Hindlimb muscle (tissue), 1 donor: Measurements from ENCODE around the gene LNPEP. TPM values are rescaled to one million over a fixed set of nuclear protein-coding genes. Genes with fewer than 3 reads are reported as not detected.

Experiments
- DNase-seq: peaks from one replicate; pipeline ENCODE4 v3.0.0-alpha.2; 2013
- polyA plus RNA-seq: library from polyadenylated mRNA; unstranded; fragments of 120-200 nt; gene quantifications from one replicate; pipeline ENCODE4 v1.2.1, GENCODE V29; 2013; ENCODE audit not compliant: insufficient read length

Gene LNPEP
- polyA plus RNA-seq = 15.4 TPM

GRCh38 chr5:96935559-96936430, at the start of gene LNPEP:
Gene LNPEP, plus strand, starts transcription at chr5:96936080. Its CDS starts 76 bp downstream, at chr5:96936156.
- peak; percentile 95 for DNase-seq

- DNase-seq = no peak
Measured at GRCh38 chr5:96893342-96893741, 42.5 kb upstream of the LNPEP start.

GRCh38 chr5:96896276-96896675, 39.6 kb upstream of the LNPEP start:
- no peak for DNase-seq

- DNase-seq = no peak
Measured at GRCh38 chr5:96896806-96897205, 39.1 kb upstream of the LNPEP start.

GRCh38 chr5:96901384-96901783, 34.5 kb upstream of the LNPEP start:
- no peak for DNase-seq

GRCh38 chr5:96901841-96902240, 34.0 kb upstream of the LNPEP start:
- no peak for DNase-seq

GRCh38 chr5:96902876-96903275, 33.0 kb upstream of the LNPEP start:
- DNase-seq = no peak

- no peak for DNase-seq
Measured at GRCh38 chr5:96903300-96903699, 32.6 kb upstream of the LNPEP start.

GRCh38 chr5:96904054-96904931, 31.6 kb upstream of the LNPEP start:
- no peak for DNase-seq

- no peak for DNase-seq
Measured at GRCh38 chr5:96905864-96906263, 30.0 kb upstream of the LNPEP start.

- no peak for DNase-seq
Measured at GRCh38 chr5:96909003-96909402, 26.9 kb upstream of the LNPEP start.

GRCh38 chr5:96909435-96909834, 26.4 kb upstream of the LNPEP start:
- no peak for DNase-seq

- no peak for DNase-seq
Measured at GRCh38 chr5:96911139-96911538, 24.7 kb upstream of the LNPEP start.

- DNase-seq = no peak
Measured at GRCh38 chr5:96913233-96913632, 22.6 kb upstream of the LNPEP start.

GRCh38 chr5:96919754-96920197, 16.1 kb upstream of the LNPEP start:
- DNase-seq = no peak

GRCh38 chr5:96920744-96921355, 15.0 kb upstream of the LNPEP start:
- DNase-seq = no peak

- DNase-seq = no peak
Measured at GRCh38 chr5:96922499-96923244, 13.2 kb upstream of the LNPEP start.

GRCh38 chr5:96924016-96924443, 11.8 kb upstream of the LNPEP start:
- no peak for DNase-seq

- DNase-seq = no peak
Measured at GRCh38 chr5:96926276-96926675, 9.6 kb upstream of the LNPEP start.

GRCh38 chr5:96927008-96927407, 8.9 kb upstream of the LNPEP start:
- no peak for DNase-seq

- no peak for DNase-seq
Measured at GRCh38 chr5:96928931-96929708, 6.8 kb upstream of the LNPEP start.
